Measurements from ENCODE around the gene HAL. TPM values are rescaled to one million over a fixed set of nuclear protein-coding genes. Genes with fewer than 3 reads are reported as not detected.

HAL gene
- total RNA-seq, 1 experiment from 2014 or later, result 1.4 TPM

DNA sequence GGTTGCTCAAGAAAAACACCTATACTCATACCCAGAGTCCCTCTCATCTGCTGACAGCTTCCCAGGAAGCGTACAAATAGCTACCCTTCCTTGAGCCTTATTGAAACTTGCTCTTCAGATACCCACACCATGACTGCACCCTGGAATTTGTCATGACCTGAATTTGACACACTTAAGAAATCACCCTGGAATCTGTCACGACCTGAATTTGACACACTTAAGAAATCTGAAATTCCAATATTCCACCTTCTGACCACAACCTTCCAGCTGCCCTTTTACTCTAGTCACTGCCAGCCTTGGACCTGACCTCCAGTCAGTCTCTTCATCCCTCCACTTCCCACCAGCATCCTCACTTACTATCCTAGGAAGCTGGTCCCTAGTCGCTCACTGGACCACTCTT lies 1.1 kb upstream of the HAL start:
- no peak for DNase-seq
- no peaks in the 10 kb centered on the region for H3K9me3 Mint-ChIP-seq (ENCODE audit: low read depth, unreplicated experiment)
- peaks cover 12% of the 10 kb centered on the region for H3K27me3 Mint-ChIP-seq (ENCODE audit: unreplicated experiment)
- H3K4me3 Mint-ChIP-seq (ENCODE audit: low read depth, unreplicated experiment), result no peak overlapping the region
- no peaks in the 10 kb centered on the region for H3K36me3 Mint-ChIP-seq (ENCODE audit: insufficient read depth, unreplicated experiment)
- intact Hi-C loops (cut with micrococcal nuclease; ENCODE audit: unreplicated experiment), result loop anchor here (5.0 kb wide), 2 partner anchors 35 to 175 kb away; no protein-coding TSS in a partner anchor
- BruUV-seq (replicated peaks), result no TSS peak
- H3K27ac Mint-ChIP-seq (ENCODE audit: unreplicated experiment), result no peak overlapping the region
- CTCF ChIA-PET, result no interaction called here
- TF ChIP-seq, protein P1, sequence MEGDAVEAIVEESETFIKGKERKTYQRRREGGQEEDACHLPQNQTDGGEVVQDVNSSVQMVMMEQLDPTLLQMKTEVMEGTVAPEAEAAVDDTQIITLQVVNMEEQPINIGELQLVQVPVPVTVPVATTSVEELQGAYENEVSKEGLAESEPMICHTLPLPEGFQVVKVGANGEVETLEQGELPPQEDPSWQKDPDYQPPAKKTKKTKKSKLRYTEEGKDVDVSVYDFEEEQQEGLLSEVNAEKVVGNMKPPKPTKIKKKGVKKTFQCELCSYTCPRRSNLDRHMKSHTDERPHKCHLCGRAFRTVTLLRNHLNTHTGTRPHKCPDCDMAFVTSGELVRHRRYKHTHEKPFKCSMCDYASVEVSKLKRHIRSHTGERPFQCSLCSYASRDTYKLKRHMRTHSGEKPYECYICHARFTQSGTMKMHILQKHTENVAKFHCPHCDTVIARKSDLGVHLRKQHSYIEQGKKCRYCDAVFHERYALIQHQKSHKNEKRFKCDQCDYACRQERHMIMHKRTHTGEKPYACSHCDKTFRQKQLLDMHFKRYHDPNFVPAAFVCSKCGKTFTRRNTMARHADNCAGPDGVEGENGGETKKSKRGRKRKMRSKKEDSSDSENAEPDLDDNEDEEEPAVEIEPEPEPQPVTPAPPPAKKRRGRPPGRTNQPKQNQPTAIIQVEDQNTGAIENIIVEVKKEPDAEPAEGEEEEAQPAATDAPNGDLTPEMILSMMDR (IDR thresholded peaks at IDR 0.05; ENCODE audit: unreplicated experiment), result no peak
- peaks cover 33% of the 10 kb centered on the region for H3K4me1 Mint-ChIP-seq (ENCODE audit: low read depth, unreplicated experiment)

DNA sequence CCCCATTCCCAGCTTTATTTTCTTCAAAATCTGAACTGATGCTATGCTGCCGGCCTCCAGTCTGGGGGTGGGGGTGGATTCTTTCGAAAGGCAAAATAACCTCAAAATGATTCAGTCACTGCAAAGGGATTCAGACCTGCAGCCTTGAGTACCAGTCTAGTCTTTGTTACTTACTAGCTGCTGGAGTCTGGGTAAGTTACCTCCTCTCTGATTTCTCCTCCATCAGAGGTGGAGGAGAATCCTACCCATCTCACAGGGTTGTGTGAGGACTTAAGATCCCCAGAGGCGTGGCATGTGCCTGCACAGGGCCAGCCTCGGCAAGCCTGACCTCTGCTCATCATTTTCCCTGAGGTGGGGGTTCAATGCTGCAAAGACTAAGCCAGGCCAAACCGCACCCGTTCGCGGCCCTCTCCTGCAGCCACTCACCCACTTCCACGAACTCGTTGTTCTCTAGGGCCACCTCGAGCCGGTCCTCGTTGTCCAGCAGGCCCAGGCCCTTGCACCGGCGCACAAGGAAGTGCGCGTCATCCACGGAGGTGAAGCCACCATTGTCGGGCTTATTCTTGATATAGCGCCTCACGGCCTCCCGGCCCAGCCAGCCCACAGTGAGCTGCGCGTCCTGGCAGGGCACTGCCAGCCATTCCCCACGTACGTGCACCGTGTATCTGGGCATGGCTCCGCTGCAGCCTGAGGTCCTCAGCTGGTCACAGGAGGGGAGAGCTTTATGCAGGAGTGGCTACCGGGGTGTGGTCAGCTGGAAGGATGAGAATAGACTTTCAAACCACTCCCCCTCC lies 709 bp downstream of the HAL start:
- BruUV-seq (replicated peaks), result no TSS peak
- H3K9me3 Mint-ChIP-seq (ENCODE audit: low read depth, unreplicated experiment), result no peaks in the 10 kb centered on the region
- intact Hi-C loops (cut with micrococcal nuclease; ENCODE audit: unreplicated experiment), result loop anchor here (5.0 kb wide), 2 partner anchors 33 to 173 kb away; no protein-coding TSS in a partner anchor
- DNase-seq, result no peak
- H3K4me1 Mint-ChIP-seq (ENCODE audit: low read depth, unreplicated experiment), result peaks cover 33% of the 10 kb centered on the region
- no peak overlapping the region for H3K4me3 Mint-ChIP-seq (ENCODE audit: low read depth, unreplicated experiment)
- H3K27ac Mint-ChIP-seq (ENCODE audit: unreplicated experiment), result no peak overlapping the region
- TF ChIP-seq, protein P1 (IDR thresholded peaks at IDR 0.05; ENCODE audit: unreplicated experiment), result no peak
- peaks cover 18% of the 10 kb centered on the region for H3K27me3 Mint-ChIP-seq (ENCODE audit: unreplicated experiment)
- CTCF ChIA-PET, result interaction anchor here (0.6 kb wide), 1 partner anchor 50 kb away, joined by 3 read pairs; no protein-coding TSS in a partner anchor
- no peaks in the 10 kb centered on the region for H3K36me3 Mint-ChIP-seq (ENCODE audit: insufficient read depth, unreplicated experiment)

DNA sequence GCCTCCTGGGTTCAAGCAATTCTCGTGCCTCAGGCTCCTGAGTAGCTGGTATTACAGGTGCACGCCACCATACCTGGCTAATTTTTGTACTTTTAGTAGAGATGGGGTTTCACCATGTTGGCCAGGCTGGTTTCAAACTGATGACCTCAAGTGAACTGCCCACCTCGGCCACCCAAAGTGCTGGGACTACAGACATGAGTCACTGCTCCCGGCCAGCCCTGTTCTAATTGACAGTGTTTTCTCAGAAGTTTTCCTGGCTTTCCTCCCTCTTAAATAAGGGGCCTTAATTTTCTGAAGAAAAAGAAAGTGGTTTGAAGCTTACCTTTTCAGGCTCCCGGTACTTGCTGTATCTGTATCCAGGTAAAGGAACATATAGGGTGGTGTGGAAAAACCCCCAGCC lies 1.7 kb downstream of the HAL start:
- CTCF ChIA-PET, result no interaction called here
- TF ChIP-seq, protein P1 (IDR thresholded peaks at IDR 0.05; ENCODE audit: unreplicated experiment), result no peak
- no peaks in the 10 kb centered on the region for H3K36me3 Mint-ChIP-seq (ENCODE audit: insufficient read depth, unreplicated experiment)
- intact Hi-C loops (cut with micrococcal nuclease; ENCODE audit: unreplicated experiment), result no loop called here
- H3K4me3 Mint-ChIP-seq (ENCODE audit: low read depth, unreplicated experiment), result no peak overlapping the region
- BruUV-seq (replicated peaks), result no TSS peak
- no peaks in the 10 kb centered on the region for H3K9me3 Mint-ChIP-seq (ENCODE audit: low read depth, unreplicated experiment)
- no peak for DNase-seq
- no peak overlapping the region for H3K27ac Mint-ChIP-seq (ENCODE audit: unreplicated experiment)
- H3K27me3 Mint-ChIP-seq (ENCODE audit: unreplicated experiment), result peaks cover 24% of the 10 kb centered on the region
- H3K4me1 Mint-ChIP-seq (ENCODE audit: low read depth, unreplicated experiment), result peaks cover 33% of the 10 kb centered on the region

DNA sequence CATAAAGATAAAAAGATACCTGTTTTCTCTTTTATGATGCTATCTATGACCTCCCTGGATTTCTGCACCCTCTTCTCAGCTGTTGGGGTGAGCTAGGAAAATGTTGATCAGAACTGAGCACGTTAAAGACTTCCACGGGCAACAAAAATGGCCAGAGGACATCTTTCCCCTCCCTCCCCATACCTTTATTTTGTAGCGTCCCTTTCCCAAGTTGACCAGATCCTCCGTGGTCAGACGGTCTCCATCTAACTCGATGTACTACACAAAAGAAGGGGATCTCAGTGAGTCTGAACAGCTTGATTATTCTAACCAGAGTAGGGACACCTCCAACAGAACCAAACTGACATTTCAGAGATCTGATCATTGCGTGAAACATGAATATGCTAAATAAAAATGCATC lies 2.2 kb downstream of the HAL start:
- Mint-ChIP-seq H3K9me3 (ENCODE audit: low read depth, unreplicated experiment) (no peaks in the 10 kb centered on the region), H3K27ac (ENCODE audit: unreplicated experiment) (no peak overlapping the region), H3K4me3 (ENCODE audit: low read depth, unreplicated experiment) (no peak overlapping the region), H3K4me1 (ENCODE audit: low read depth, unreplicated experiment) (peaks cover 31% of the 10 kb centered on the region), H3K27me3 (ENCODE audit: unreplicated experiment) (peaks cover 24% of the 10 kb centered on the region), H3K36me3 (ENCODE audit: insufficient read depth, unreplicated experiment) (no peaks in the 10 kb centered on the region)
- no TSS peak for BruUV-seq (replicated peaks)
- TF ChIP-seq, protein P1 (IDR thresholded peaks at IDR 0.05; ENCODE audit: unreplicated experiment), result no peak
- intact Hi-C loops (cut with micrococcal nuclease; ENCODE audit: unreplicated experiment), result no loop called here
- CTCF ChIA-PET, result no interaction called here
- no peak for DNase-seq

Data from Calu3 (cell line).